NCI-H1048 (cell line): Measurements from ENCODE around the gene AQP10.
A peak's percentile ranks its signal among the peaks of the same experiment; 100 is the strongest.
"Not testable (repeated sequence)": the region's sequence is repeated elsewhere in the genome, so short reads cannot be mapped to it uniquely, and the experiment has no call there.

Experiments
- DNase-seq: peaks from one replicate; lab custom pipeline; 2025; lab: John Stamatoyannopoulos, UW

Gene AQP10

DNA sequence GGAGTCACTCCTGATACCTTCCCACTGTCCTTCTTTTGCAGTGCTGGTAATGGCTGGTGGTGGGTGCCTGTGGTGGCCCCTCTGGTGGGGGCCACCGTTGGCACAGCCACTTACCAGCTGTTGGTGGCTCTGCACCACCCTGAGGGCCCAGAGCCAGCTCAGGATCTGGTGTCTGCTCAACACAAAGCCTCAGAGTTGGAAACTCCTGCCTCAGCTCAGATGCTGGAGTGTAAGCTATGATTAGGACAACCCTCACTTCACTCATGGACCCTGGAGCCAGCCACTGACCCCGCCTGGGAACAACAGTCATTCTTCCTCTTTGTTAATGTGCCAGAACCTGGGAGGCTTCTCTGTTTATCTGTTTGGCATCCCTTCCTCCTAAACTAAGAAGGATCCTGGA lies 3.3 kb downstream of the AQP10 start:
- DNase-seq = no peak

DNA sequence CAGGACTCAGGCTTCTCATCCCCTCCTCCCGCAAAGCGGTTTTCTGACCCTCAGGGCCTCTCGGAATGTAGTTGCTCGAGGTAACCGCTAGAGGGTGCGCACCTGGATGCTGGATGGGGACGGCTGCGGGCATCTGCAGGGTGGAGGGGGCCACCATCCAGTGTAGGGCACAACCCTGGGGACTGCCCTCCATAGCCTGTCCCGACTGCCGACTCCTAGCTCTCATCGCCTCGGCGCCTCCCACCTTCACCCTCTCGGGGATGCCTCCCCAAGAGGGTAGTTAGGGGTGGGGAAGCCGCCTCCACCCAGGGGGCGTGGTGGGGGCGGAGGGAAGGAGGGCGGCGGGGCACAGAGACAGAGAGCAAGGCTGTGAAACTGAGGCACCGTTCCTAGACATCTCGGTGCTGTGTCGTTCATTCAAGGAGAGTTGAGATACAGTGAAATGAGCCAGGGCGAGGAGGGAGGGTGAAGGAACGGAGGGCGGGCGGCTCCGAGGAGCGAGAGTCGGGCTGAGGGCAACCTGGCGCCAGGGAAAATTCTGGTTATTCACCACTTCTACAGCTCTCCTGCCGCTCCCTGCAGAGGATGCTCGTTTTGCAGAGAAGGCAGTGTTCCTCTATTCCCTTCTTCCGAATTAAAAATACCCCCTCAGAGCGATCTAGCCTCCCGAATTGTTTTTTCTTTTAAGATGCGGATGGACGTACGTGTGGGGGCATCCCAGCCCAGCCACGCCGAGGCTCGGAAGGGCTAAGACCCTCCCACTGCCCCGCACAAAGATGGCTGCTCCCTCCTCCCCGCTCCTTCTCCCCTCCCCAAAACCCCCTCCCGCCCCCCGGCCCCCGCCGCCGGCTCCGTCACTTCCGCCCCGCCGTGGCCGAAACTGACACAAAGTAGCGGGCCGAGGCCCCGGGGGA lies 4.0 kb downstream of the AQP10 start, which contains the start of gene ATP8B2:
Gene ATP8B2 (plus strand): TSS at position 857 of the 914 bp plus-strand sequence. CDS start 2,617 bp downstream, outside the sequence.
- peak; percentile 85 for DNase-seq

DNA sequence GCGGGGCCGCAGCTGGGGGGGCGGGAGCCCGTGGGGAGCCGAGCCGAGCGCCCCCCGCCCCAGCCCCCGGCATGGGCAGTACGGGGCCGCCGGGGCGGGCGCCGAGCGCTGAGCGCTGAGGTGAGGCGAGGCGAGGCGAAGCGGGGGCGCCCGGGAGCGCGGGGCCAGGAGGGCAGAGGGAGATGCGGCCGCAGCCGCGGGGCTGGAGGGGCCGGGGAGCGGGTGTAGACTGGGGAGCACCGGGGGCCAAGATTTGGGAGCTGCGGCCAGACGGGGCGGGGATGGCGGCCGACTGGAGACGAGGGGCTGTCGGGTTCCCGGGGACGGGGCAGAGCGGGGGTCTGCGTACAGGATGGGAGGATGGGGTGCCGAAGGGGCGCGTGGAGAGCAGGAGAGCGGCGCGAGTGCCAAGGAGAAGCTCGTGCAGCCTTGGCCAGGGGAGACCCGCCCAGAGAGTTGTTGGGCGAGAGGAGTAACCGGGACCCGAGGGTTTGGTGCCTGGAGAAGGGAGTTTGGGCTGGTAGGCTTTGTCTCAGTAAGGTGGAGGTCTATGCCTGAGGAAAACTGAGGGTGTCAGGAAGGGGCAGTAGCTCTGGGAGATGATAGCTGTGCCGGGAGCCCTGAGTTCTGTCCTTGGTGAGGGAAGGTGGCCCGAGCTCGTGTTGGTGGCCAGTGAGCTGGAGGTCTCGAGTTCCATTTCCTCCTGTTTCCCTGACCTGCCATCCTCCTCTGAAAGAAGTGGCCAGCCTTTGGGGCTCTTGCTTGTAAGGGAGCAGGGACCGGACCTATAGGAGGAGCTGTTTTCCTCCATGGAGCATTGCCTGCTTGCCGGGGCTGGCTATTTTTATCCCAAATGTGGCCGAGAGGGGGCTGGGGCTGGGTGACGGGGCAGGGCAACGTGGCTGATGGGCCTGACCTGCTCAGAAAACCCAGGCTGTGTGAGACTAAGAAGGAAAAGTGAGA lies 5.0 kb downstream of the AQP10 start:
- no peak for DNase-seq

DNA sequence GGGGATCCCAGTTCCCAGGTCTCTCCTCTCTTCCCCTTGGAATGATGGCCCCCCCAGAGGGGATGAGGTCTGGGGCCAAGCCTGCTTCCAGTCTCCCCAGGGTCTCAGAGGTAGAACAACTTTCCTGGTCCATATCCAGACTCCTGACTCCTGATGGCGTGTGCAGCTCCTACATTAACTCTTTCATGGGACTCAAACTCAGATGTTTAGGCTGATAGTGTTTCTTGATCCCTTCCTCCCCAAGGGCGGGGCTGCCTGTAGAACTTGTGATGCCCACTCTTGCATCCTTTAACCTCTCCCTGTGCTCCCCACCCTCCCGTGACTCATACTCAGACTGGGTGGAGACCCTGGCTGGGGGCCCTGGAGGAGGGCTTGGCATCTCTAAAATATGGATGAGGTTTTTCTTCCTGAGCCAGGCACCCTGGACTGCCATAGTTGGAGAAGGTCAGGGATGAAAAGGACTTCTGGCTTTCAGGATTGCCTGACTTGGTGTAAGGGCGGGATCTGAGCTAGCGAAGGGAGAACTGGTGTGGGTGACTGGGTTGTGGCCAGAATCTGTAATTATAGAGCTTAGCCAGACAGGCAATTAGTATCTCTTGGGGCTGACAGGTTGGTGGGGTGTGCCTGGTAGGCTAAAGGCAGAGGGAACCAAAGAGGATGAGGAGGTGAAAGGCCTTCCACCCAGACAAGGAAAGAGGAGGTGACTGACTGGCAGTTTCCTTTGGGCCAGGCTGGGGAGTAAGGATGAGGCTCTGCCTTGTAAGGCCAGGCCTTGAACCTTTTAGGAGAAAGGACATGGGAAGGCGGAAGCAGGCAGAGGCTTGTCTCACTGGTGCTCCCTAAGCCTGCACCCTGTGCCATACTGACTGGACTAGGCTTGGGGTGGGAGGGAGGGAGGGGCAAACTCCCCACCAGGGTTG lies 5.9 kb downstream of the AQP10 start:
- DNase-seq = no peak

DNA sequence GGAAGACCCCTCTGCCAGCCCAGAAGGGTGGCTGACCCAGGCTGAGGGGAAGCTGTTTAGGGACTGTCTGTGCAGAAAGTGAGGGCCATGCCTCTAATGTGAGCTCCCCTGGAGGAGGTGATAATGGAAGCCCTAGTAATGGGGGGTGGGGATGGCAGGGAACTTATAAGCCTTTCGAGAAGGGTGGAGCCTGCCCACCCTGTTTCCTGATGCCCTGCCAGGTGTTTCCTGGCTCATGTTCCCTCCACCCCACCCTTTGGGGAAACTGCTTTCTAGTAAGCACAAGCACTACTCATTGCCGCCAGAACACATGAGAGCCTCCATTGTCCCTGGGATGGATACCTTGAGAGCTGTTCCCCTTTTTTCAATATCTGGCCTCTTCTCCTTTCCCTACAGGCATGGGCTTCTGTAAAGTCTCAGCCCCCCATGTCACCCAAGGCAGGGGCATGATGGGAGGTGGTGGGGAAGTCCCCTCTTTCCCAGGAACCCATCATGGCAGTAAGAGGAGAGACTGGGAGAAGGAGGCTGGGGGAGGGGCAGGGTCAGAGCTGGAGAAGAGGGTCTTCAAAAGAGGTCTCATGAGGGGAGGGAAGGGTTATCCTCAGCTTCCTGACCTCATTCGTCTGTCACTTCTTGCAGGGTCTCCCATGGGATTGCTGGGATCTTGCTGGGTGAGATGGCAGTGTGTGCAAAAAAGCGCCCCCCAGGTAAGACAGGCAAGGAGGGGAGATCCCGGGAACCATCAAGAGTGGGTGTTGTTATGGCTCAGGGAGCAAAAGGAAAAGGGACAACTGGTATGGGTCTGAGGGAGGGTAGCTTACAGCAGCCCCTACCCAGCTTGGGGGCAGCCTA lies 6.8 kb downstream of the AQP10 start:
- no peak for DNase-seq

DNA sequence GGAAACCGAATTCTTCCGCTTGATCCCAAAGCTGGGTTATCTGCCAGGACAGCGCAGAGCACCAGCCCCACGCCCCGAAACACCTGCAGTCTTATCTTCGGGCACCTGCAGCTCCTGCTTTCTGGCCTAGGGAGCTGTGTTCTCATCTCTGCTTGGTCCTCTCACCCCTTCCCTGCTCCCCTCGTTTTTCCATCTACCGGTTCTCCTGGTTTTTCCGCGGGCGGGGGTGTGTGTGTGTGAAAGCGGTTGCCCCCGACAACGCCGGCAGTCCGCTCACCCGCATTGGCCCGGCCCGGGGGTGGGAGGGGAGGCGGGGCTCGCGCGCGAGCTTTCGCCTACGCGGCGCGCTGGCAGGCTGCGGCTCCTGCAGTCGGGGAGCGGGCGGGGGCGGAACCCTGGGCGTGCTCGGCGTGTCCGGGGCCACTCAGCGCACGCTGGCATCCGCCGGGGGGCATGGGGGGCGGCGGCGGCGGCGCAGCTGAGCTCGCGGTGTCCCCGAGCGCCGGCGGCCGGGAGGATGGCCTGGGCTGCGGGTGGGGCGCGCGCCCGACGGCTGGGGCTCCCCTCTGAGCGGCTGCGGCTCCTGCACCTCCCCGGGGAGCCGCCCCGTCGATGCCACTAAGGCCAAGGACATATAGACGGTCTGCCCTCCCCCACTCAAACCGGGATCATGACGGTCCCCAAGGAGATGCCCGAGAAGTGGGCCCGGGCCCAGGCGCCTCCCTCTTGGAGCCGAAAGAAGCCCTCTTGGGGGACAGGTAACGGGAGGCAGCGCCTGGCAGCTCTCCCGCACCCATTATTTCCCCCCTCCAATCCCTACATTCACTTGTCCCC lies 7.6 kb downstream of the AQP10 start:
- peak; percentile 77 for DNase-seq

DNA sequence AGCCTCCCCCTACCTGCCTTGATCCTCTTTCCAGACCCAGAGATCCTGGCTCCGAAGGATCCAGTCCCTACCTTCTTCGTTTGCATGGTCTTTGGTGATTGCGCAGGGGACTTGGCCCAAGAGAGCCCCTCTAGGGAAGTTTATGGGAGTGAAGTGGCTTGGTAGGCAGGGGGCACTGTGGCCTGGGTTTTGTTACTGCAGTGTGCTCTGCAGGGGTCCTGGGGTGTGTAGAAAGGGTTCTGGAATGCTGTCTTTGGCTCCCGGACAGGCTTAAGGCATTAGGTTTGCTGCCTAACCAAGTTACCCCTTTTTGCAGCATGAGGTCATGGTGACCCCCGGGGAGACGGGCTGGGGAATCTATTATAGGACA lies 8.2 kb downstream of the AQP10 start:
- DNase-seq = no peak

DNA sequence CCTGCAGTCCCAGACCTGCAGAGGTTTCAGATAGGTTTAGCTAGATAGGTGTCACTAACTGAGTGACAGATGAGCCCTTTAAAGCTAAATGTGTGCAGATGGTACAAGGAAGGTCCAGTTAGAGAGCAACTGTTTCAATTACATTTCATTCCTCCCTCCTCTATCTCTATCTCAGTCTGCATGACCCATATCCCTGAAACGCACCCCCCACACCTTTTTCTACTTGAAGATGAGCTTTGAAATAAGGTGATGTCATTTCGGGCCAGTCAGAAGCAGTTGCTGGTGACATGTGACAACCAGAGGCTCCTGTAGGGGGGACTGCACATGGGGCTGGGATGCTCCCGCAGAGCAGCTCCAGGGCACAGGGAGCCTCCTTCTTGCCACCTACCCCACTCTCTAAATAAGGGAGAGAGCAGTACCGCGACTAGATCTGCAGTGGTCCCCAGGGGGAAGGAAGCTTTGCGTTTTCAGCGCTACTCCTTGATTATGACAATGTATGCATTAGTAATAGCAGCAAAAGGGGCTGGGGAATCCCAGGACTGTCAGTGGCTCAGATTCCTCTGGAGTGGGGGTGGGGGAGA lies 8.7 kb downstream of the AQP10 start:
- DNase-seq = no peak

DNA sequence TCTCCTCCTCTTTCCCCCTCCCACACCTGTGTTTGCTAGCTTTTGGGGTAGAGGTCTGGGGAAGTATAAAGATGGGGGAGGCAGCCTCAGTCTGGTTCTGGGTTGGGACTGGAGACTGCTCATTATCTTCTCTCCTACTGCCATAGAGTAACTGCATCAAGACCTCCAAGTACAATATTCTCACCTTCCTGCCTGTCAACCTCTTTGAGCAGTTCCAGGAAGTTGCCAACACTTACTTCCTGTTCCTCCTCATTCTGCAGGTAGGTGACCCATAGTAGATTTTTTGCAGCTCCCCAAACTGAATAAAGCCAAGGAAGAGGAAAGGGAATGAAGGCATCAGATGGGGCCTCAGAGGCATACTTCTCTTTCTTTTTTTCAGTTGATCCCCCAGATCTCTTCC lies 9.8 kb downstream of the AQP10 start:
- no peak for DNase-seq

DNA sequence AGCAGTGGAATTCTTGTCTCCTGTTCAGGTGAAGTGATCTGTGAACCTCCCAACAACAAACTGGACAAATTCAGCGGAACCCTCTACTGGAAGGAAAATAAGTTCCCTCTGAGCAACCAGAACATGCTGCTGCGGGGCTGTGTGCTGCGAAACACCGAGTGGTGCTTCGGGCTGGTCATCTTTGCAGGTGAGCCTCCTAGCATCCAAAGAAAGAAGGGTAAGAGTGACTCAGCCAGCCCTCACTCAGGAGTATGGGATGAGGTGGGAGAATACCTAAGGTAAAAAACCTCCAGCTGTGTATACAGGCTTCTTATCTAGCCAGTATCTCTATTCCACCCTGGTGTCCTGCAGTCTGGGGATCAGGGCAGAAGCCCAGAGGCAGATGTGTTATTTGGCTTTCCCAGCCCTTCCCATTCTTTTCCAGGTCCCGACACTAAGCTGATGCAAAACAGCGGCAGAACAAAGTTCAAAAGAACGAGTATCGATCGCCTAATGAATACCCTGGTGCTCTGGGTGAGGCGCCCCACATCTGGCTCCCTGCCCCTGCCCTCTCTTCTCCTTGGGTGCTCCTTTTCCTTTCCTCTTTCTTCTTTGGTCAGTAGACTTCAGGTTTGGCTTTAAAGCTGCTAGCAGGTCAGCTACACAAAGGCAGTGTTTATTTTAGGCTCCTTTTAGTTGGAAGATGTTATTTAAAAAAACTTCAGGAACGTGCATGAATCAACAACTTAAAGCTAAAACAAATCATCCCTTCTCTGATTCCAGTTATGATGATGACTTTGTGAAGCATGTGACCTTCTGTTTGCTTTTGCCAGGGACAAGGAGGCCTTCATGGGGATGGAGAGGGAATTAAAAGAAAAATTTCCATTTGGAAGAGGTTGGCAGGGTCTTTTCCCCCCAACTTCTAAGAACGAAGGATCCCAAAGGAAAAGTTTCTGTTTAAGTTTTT lies 13.5 kb downstream of the AQP10 start:
- no peak for DNase-seq

DNA sequence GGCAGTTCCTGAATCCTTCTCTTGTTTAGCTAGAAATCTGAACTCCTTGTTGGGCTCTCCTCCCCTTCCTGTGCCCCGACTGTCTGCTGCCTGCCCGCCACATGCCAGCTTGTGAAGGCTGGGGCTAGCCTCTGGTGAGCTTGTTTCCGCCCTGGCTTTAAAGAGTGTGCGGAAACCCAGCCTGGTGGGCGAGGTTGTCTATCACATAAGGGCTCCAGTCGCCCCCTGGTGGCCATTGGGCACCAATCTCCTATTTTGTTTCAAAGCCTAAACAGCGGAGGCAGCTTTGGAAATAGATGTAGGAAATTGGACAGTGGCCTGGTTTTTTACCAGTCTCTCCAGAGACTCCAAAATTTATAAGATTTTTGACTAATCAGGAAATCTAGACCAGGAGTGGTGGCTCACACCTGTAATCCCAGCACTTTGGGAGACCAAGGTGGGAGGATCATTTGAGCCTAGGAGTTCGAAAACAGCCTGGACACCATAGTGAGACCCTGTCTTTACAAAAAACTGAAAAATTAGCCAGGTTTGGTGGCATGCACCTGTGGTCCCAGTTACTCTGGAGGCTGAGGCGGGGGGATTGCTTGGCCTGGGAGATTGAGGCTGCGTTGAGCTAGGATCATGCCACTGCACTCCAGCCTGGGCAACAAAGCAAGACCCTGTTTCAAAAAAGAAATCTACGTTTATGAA lies 14.3 kb downstream of the AQP10 start:
- peak; percentile 69 for DNase-seq

DNA sequence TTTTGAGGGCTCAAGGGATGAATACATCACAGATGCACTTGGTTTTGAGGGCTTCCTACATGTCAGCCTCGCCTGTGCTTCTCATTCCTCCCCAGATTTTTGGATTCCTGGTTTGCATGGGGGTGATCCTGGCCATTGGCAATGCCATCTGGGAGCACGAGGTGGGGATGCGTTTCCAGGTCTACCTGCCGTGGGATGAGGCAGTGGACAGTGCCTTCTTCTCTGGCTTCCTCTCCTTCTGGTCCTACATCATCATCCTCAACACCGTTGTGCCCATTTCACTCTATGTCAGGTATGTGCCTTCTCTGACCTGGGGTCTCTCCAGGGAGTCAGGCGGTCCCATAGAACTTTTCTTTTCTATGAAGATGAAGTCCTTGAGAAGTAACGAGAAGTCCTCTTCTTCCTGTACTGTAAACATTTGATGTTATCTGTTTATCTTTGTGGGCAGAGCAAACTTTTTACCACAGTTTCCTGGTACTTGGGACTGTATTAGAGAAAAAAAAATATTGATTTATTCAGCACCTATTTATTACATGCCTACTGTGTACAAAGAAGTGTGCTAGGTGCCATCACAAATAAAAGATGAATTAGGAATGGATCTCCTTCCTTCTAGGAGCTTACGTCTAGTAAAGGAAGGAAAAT lies 16.5 kb downstream of the AQP10 start:
- DNase-seq = no peak

DNA sequence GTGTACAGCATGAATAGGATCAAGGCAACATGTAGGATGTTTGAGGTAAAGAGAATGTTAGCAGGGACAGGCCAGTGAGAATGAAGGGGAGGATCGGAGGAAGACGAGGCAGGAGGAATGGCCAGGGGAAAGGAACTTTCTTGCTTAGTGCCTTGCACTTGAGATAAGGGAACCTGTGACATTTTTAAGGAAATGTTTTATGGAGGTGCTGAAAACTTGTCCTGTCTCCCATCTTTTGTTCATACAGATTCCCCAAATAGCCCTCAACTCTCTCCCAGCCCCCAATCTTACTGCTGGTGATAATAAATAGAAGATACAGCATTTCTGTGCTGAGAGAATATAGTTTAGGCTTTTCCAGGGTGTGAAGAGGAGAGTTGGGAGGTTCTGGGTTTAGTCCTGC lies 18.0 kb downstream of the AQP10 start:
- DNase-seq = no peak

DNA sequence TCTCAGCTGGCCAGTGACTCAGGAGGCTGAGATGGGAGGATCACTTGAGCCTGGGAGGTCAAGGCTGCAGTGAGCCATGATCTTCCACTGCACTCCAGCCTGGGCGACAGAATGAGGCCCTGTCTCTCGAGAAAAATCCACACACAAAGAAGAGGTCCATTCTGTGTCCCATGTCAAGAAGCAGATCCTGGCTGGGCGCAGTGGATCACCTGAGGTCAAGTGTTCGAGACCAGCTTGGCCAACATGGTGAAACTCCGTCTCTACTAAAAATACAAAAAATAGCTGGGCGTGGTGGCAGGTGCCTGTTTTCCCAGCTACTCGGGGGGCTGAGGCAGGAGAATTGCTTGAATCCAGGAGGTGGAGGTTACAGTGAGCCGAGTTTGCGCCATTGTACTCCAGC lies 20.5 kb downstream of the AQP10 start:
- DNase-seq = not testable (repeated sequence)

DNA sequence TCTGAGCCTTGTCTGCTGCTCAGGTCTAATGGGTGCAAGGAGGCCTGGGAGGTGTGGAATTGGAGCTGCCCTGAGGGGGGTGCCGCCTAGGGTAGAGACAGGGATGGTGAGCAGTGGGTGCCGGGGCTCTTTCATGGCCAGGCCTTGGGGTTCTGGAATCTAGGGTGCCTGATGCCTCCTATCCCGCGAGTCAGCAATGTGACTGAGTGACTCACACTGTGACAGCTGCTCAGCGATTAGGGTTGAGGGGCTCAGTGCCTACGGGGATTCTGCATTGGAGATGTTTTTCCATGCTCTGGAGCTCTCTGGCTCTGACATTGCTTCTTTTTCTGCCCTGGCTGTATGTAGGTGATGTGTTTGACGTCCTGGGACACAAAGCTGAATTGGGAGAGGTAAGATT lies 21.2 kb downstream of the AQP10 start:
- DNase-seq = no peak

DNA sequence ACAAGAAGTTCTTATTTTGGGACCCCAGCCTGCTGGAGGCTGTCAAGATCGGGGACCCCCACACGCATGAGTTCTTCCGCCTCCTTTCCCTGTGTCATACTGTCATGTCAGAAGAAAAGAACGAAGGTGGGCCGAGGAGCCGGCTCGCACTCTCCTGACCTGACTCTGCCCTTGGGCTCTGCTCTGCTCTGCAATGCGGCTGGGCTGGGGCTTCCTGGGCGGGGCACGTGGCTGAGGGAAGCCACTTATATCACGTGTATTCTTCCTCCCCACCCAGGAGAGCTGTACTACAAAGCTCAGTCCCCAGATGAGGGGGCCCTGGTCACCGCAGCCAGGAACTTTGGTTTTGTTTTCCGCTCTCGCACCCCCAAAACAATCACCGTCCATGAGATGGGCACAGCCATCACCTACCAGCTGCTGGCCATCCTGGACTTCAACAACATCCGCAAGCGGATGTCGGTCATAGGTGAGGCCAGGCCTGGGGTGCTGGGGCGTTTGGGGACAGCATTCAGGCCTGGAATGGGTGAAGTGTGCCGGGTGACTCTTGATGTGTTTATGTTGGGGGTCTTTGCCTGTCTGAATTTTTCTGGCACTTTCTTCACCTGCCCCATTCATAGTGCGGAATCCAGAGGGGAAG lies 22.1 kb downstream of the AQP10 start:
- DNase-seq = no peak
